KMS-11 (cell line): ENCODE data around the gene TYRP1.

Source experiments
- H2AFZ ChIP-seq: fragments of 200-600 bp; sonication (generic); 2 replicates; pipeline ENCODE4 v1.6.1; 2016; ENCODE audit warnings: antibody characterized with exemption, mixed run types, low read depth
- H3K27ac ChIP-seq: fragments of 200-600 bp; sonication (generic); 2 replicates; pipeline ENCODE4 v1.6.1; 2016; ENCODE audit warnings: mild to moderate bottlenecking, mixed run types
- H3K27me3 ChIP-seq: fragments of 200-600 bp; sonication (generic); 2 replicates; pipeline ENCODE4 v1.6.1; 2017; ENCODE audit warnings: mild to moderate bottlenecking, low read depth, mixed run types, moderate library complexity; ENCODE audit not compliant: insufficient read depth
- H3K36me3 ChIP-seq: fragments of 200-600 bp; sonication (generic); 2 replicates; pipeline ENCODE4 v1.6.1; 2017; ENCODE audit warnings: mild to moderate bottlenecking, mixed run types; ENCODE audit not compliant: insufficient read depth
- H3K4me1 ChIP-seq: fragments of 200-600 bp; sonication (generic); 2 replicates; pipeline ENCODE4 v1.6.1; 2016; ENCODE audit warnings: mild to moderate bottlenecking, low read depth, mixed run types; ENCODE audit not compliant: poor library complexity, severe bottlenecking
- H3K4me2 ChIP-seq: fragments of 200-600 bp; sonication (generic); 2 replicates; pipeline ENCODE4 v1.7.0; 2016; ENCODE audit warnings: mild to moderate bottlenecking, mixed run types
- H3K4me3 ChIP-seq: fragments of 200-600 bp; sonication (generic); IDR thresholded peaks from 2 replicates; pipeline ENCODE4 v1.6.1; 2017; ENCODE audit warnings: low read depth, low read length, mixed read lengths; ENCODE audit not compliant: insufficient read depth
- H3K79me2 ChIP-seq: fragments of 200-600 bp; sonication (generic); 2 replicates; pipeline ENCODE4 v1.6.1; 2016; ENCODE audit warnings: low read depth, mixed run types; ENCODE audit not compliant: insufficient read depth
- H3K9ac ChIP-seq: fragments of 200-600 bp; sonication (generic); 2 replicates; pipeline ENCODE4 v1.6.1; 2016; ENCODE audit warnings: mild to moderate bottlenecking, mixed run types
- H4K20me1 ChIP-seq: fragments of 200-600 bp; sonication (generic); 2 replicates; pipeline ENCODE4 v1.6.1; 2016; ENCODE audit warnings: mild to moderate bottlenecking, mixed run types; ENCODE audit not compliant: insufficient read depth
- TF ChIP-seq, protein P1 (sequence below): fragments of 200-600 bp; sonication (generic); conservative IDR thresholded peaks from 2 replicates; pipeline ENCODE4 v1.6.1; 2017; ENCODE audit warnings: low read depth, mild to moderate bottlenecking, antibody characterized with exemption, low read length, moderate library complexity, mixed read lengths

Gene TYRP1

DNA sequence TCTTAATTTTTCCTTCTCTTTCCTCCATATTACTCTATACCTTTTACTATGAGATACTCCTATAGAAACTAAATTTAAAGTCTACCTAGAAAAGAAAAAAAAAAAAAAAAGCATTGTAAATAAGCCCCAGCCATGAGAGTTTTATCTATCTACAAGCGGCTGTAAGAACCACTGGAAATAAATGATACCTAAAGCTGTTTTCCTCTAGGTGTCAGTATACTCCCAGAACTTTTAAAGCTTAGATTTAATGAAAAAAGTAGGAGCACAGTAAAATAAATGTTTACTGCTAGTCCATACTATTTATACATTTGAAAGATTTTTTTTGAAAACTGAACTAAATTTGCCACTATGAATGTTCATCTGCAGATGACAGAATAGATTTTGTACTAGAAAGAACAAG is 26.2 kb downstream of the TYRP1 start:
- Histone ChIP-seq H4K20me1 (no peaks in the 10 kb centered on the region), H3K27ac (no peak overlapping the region)
- TF ChIP-seq, protein P1, sequence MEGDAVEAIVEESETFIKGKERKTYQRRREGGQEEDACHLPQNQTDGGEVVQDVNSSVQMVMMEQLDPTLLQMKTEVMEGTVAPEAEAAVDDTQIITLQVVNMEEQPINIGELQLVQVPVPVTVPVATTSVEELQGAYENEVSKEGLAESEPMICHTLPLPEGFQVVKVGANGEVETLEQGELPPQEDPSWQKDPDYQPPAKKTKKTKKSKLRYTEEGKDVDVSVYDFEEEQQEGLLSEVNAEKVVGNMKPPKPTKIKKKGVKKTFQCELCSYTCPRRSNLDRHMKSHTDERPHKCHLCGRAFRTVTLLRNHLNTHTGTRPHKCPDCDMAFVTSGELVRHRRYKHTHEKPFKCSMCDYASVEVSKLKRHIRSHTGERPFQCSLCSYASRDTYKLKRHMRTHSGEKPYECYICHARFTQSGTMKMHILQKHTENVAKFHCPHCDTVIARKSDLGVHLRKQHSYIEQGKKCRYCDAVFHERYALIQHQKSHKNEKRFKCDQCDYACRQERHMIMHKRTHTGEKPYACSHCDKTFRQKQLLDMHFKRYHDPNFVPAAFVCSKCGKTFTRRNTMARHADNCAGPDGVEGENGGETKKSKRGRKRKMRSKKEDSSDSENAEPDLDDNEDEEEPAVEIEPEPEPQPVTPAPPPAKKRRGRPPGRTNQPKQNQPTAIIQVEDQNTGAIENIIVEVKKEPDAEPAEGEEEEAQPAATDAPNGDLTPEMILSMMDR = peak; percentile 73

DNA sequence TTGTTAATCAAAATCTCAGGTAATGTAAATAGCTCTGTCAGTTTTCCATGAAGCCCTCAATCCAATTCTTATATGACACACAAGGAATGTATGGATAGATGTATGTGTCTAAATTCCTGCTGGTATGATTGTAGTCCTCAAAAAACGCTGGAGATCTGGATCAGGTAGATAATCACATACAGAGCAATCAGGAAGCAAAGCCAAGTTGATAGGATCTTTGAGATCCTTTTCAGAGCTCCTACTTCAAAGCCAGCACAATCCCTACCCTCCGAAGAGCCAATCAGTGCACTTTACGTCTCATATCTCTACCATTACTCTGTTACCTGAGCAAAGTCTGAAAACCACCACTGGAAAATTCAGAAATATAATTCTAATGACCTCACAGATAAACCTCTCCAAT is 27.4 kb downstream of the TYRP1 start:
- Histone ChIP-seq H2AFZ (no peak overlapping the region), H4K20me1 (no peaks in the 10 kb centered on the region), H3K9ac (no peak overlapping the region)

More for the DNA sequence above, 26.2 kb downstream of the TYRP1 start:
- Histone ChIP-seq H3K27me3 (no peaks in the 10 kb centered on the region), H3K36me3 (no peaks in the 10 kb centered on the region), H3K79me2 (no peaks in the 10 kb centered on the region), H3K4me3 (no peak overlapping the region), H3K4me1 (peaks cover 14% of the 10 kb centered on the region), H3K9ac (no peak overlapping the region), H3K4me2 (peak overlapping the region; percentile 68; the same call in 1 of the 2 replicates), H2AFZ (no peak overlapping the region)

DNA sequence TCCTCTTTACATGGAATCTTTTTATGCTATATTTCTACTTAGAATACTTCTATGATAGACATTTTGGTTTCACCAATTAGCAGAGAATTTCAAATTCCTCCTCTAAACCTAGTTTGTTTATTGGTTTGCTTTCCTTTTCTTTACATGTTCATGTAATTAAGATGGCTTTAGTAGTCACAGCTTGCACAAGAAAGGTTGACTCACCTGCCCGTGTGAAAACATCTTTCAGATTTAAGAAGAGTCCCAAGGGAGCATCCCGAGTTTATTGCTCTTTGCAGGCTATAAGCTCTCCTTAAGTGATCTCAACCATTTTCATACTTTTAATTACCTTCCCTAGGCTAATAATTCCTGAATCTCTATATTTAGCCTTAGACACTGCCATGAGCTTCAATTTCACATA is 28.9 kb downstream of the TYRP1 start:
- Histone ChIP-seq H2AFZ (no peak overlapping the region), H3K9ac (no peak overlapping the region), H3K36me3 (no peaks in the 10 kb centered on the region), H3K27ac (no peak overlapping the region), H3K79me2 (no peaks in the 10 kb centered on the region), H3K4me3 (no peak overlapping the region), H3K4me2 (no peak overlapping the region), H3K4me1 (peaks cover 14% of the 10 kb centered on the region), H3K27me3 (no peaks in the 10 kb centered on the region), H4K20me1 (no peaks in the 10 kb centered on the region)
- TF ChIP-seq, protein P1 = no peak

More for the DNA sequence above, 27.4 kb downstream of the TYRP1 start:
- TF ChIP-seq, protein P1 = no peak
- no peaks in the 10 kb centered on the region for H3K27me3 ChIP-seq
- H3K36me3 ChIP-seq = no peaks in the 10 kb centered on the region
- no peak overlapping the region for H3K4me3 ChIP-seq
- H3K27ac ChIP-seq = no peak overlapping the region
- H3K4me2 ChIP-seq = no peak overlapping the region
- H3K4me1 ChIP-seq = peaks cover 14% of the 10 kb centered on the region
- no peaks in the 10 kb centered on the region for H3K79me2 ChIP-seq

DNA sequence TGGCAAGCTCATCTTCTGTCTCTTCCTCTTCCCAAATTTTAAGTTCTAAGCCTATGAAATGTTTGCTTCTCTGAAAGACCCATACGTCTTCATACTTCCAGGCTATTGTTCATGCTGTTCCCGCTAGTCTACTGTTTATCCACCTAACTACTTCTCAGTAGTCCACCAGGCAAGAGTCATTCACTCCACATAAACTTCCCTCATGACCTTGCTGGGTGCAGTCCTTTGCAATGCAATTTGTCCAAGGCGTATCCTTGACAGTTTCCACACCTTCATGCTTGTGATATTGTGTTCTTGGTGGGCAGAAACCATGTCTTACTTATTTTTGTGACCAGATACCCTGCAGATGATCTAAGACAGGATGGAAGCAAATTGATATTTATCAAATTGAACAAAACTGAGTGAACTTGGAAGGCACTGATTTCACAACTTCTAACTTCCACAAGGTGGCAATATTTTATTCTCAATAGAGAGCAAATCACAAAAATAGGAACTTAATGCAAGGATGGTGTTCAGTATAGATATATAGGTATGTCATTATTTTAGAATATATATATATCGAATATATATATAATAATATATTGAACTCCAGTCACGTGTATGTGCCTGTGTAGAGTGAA is 30.3 kb downstream of the TYRP1 start:
- no peaks in the 10 kb centered on the region for H3K36me3 ChIP-seq
- H2AFZ ChIP-seq = no peak overlapping the region
- H3K79me2 ChIP-seq = no peaks in the 10 kb centered on the region
- no peak overlapping the region for H3K27ac ChIP-seq
- H3K4me1 ChIP-seq = peaks cover 8% of the 10 kb centered on the region
- H3K4me2 ChIP-seq = no peak overlapping the region
- H4K20me1 ChIP-seq = no peaks in the 10 kb centered on the region
- no peak overlapping the region for H3K9ac ChIP-seq
- TF ChIP-seq, protein P1 = peak; percentile 55
- no peak overlapping the region for H3K4me3 ChIP-seq
- no peaks in the 10 kb centered on the region for H3K27me3 ChIP-seq
